Skeletal muscle tissue (tissue), 4 donors: ENCODE measurements around the gene CHMP5. TPM values are rescaled to one million over a fixed set of nuclear protein-coding genes. Genes with fewer than 3 reads are reported as not detected.
A peak's percentile ranks its signal among the peaks of the same experiment; 100 is the strongest.

Experiments used
- H3K27ac ChIP-seq: one replicate; pipeline ENCODE4 v1.7.0; 2013; ENCODE audit warnings: mild to moderate bottlenecking, low read depth, low read length, inconsistent platforms
- H3K27me3 ChIP-seq, 3 donors: one replicate each; pipeline ENCODE4 v1.7.0; 2013; ENCODE audit warnings: low read length in 3 of 3; ENCODE audit not compliant: control insufficient read depth in 3 of 3, insufficient read depth in 3 of 3
- H3K36me3 ChIP-seq, 3 donors: one replicate each; pipeline ENCODE4 v1.7.0; 2013; ENCODE audit warnings: low read length in 3 of 3; ENCODE audit not compliant: control insufficient read depth in 3 of 3, insufficient read depth in 3 of 3
- H3K4me1 ChIP-seq, 3 donors: one replicate each; pipeline ENCODE4 v1.7.0; 2013; ENCODE audit warnings: low read length in 3 of 3, mild to moderate bottlenecking in 3 of 3; ENCODE audit not compliant: control insufficient read depth in 3 of 3, insufficient read depth in 3 of 3
- H3K4me3 ChIP-seq, 3 donors: one replicate each; pipeline ENCODE4 v1.7.0; 2013; ENCODE audit warnings: low read length in 3 of 3
- H3K9ac ChIP-seq, 3 donors: one replicate each; pipeline ENCODE4 v1.7.0; 2013; ENCODE audit warnings: low read length in 3 of 3, mild to moderate bottlenecking in 3 of 3, moderate library complexity in 2 of 3, low read depth in 1 of 3
- H3K9me3 ChIP-seq, 3 donors: one replicate each; pipeline ENCODE4 v1.7.0; 2013; ENCODE audit warnings: low read length in 3 of 3; ENCODE audit not compliant: control insufficient read depth in 3 of 3
- total RNA-seq: library from RNA; depleted of rRNA; stranded (reverse); fragments of >200 nt; gene quantifications from one replicate; pipeline ENCODE4 v1.2.3, GENCODE V29; 2014
- donor health status: Osteomylitis.

Gene CHMP5
- total RNA-seq, 1 donor from 2014 or later: 52.7 TPM

DNA sequence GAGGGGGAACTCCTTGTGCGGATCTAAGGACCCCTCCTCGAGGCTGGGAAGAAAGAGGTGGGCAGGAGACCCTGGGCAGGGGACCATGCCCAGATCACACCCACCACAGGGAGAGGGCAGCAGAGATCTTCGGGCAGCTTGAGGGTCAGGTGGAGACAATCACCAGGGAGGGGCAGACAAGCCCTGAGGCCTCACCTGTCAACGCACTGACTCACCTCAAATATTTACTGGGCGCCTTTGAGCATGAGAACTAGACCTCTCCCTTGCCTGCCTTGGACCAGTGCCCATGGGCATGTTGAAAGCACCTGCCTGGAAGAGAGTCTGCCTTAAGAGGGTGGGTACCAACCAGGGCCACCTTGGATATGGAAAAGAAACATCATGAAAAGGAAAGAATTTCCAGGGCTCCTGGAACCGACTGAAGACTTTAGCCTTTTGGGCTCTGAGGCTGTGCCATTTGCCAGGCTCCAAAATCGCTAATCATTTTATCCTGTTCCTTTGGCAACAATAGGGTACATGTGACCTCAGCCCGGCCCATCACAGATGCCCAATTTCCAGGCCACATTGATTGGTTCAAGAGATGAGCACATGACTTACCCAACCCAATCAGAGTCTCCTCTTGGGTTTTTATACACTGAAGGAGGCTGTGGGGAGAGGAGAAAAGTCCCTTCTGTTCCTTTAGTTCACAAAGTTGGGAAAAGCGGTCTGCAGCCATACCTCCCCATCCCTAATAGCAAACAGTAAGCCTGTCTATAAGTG is 35.3 kb upstream of the CHMP5 start:
- H3K9ac ChIP-seq: no peak overlapping the region
- no peak overlapping the region for H3K27ac ChIP-seq
- H3K27me3 ChIP-seq: no peaks in the 10 kb centered on the region
- H3K9me3 ChIP-seq: no peaks in the 10 kb centered on the region
- no peak overlapping the region for H3K4me3 ChIP-seq
- H3K36me3 ChIP-seq: no peaks in the 10 kb centered on the region
- peaks cover 3 to 12% (median 5%) of the 10 kb centered on the region in 3 donors for H3K4me1 ChIP-seq

DNA sequence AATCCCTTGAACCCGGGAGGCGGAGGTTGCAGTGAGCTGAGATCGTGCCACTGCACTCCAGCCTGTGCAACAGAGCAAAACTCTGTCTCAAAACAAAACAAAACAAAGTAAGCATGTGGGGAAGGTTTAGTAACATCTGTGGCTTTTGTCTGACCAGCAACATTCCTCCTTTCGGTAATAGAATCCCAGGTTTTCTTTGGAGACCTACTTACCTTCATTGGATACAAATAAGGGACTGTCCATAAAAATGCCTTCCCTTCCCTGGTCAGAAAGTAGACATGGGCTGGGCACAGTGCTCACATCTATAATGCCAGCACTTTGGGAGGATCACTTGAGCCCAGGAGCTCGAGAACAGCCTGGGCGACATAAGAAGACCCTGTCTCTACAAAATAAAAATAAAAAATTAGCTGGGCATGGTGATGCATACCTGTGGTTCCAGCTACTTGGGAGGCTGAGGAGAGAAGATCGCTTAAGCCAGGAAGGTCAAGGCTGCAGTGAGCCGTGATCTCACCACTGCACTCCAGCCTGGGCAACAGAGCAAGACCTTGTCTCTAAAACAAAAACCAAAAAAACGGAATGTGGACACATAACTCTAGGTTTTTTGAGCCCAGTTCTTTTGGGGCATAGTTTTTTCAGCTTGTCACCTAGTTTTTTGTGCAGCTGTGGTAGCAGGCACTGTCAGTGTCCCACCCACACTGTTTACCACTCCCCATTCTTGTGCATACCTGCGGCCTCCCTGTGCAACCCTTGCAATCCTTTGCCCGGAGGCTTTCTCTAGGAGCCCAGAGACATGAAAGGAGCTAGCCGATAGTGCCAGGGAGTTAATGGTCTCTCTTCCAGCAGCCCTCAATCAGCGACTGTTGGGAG is 33.9 kb upstream of the CHMP5 start:
- no peak overlapping the region for H3K9ac ChIP-seq
- peaks cover 0 to 5% (median 0%) of the 10 kb centered on the region in 3 donors for H3K4me1 ChIP-seq
- H3K27ac ChIP-seq: no peak overlapping the region
- H3K9me3 ChIP-seq: no peaks in the 10 kb centered on the region
- H3K36me3 ChIP-seq: no peaks in the 10 kb centered on the region
- peaks cover 0 to under 1% (median 0%) of the 10 kb centered on the region in 3 donors for H3K27me3 ChIP-seq
- H3K4me3 ChIP-seq: no peak overlapping the region

GRCh38 chr9:33231623-33231942 is 33.3 kb upstream of the CHMP5 start:
- Histone ChIP-seq H3K4me3 (no peak overlapping the region), H3K9me3 (no peaks in the 10 kb centered on the region), H3K36me3 (no peaks in the 10 kb centered on the region), H3K27ac (no peak overlapping the region), H3K9ac (no peak overlapping the region), H3K27me3 (peaks cover 0 to 4% (median 0%) of the 10 kb centered on the region in 3 donors), H3K4me1 (peaks cover 0 to 5% (median 0%) of the 10 kb centered on the region in 3 donors)

- no peak overlapping the region for H3K4me3 ChIP-seq
Measured at GRCh38 chr9:33232815-33233214, 32.0 kb upstream of the CHMP5 start.

DNA sequence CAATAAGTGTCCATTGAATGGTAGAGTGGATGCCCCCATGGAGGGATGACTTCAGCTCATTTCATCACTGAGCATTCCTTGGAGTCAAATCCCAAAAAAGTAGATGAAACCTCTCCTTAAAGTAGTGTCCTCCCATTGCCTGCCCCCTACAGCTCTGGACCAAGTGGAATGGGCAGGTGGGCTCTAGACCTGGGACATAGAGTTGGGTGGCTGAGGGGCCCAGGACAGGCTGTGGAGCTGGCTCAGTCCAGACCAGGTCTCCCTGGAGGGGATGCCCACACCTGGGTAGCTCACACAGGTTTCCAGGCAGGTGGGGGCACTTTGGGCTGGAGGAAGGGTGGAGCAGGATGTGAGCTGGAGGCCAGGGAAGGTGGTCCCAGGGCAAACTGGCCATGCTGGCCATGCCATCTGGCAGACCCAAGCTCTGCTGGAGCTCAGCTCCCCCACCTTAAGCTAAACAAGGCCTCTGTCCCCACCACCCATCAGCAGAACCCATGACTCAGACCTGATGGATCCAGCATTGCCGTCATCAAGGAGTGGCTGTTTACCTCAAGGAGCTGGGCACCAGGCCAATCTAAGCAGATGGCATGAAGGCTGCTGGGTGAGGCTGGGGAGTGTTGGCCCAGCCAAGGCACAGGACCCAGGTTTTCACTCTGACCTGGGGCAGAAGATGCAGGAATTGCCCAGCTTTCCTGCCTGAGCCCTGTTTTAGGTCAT is 31.1 kb upstream of the CHMP5 start:
- Histone ChIP-seq H3K4me1 (peaks cover 0 to 5% (median 0%) of the 10 kb centered on the region in 3 donors), H3K27me3 (peaks cover 0 to 4% (median 0%) of the 10 kb centered on the region in 3 donors), H3K27ac (no peak overlapping the region), H3K4me3 (no peak overlapping the region), H3K9me3 (no peaks in the 10 kb centered on the region), H3K36me3 (no peaks in the 10 kb centered on the region), H3K9ac (no peak overlapping the region)

More at GRCh38 chr9:33232815-33233214, 32.0 kb upstream of the CHMP5 start:
- peaks cover 0 to 5% (median 0%) of the 10 kb centered on the region in 3 donors for H3K4me1 ChIP-seq
- no peaks in the 10 kb centered on the region for H3K36me3 ChIP-seq
- H3K9me3 ChIP-seq: no peaks in the 10 kb centered on the region
- H3K27ac ChIP-seq: no peak overlapping the region
- no peak overlapping the region for H3K9ac ChIP-seq
- H3K27me3 ChIP-seq: peaks cover 0 to 4% (median 0%) of the 10 kb centered on the region in 3 donors

- H3K4me3 ChIP-seq: no peak overlapping the region
- no peaks in the 10 kb centered on the region for H3K36me3 ChIP-seq
- no peak overlapping the region for H3K9ac ChIP-seq
- H3K4me1 ChIP-seq: peaks cover 4 to 13% (median 6%) of the 10 kb centered on the region in 3 donors
- H3K9me3 ChIP-seq: no peaks in the 10 kb centered on the region
- H3K27ac ChIP-seq: no peak overlapping the region
- peaks cover 0 to 4% (median 0%) of the 10 kb centered on the region in 3 donors for H3K27me3 ChIP-seq
Measured at GRCh38 chr9:33234511-33235467, 30.1 kb upstream of the CHMP5 start.

- H3K4me3 ChIP-seq: no peak overlapping the region
- H3K4me1 ChIP-seq: peaks cover 12 to 25% (median 13%) of the 10 kb centered on the region in 3 donors
- H3K27ac ChIP-seq: no peak overlapping the region
- no peaks in the 10 kb centered on the region for H3K36me3 ChIP-seq
- H3K27me3 ChIP-seq: peaks cover 0 to 4% (median 0%) of the 10 kb centered on the region in 3 donors
- H3K9me3 ChIP-seq: no peaks in the 10 kb centered on the region
- no peak overlapping the region for H3K9ac ChIP-seq
Measured at GRCh38 chr9:33236571-33236970, 28.3 kb upstream of the CHMP5 start.

GRCh38 chr9:33239921-33240320 is 24.9 kb upstream of the CHMP5 start, which contains the start of gene SPINK4:
Gene SPINK4, plus strand, starts transcription at chr9:33240167. Its CDS starts 42 bp downstream, at chr9:33240209.
- H3K36me3 ChIP-seq: no peaks in the 10 kb centered on the region
- H3K27ac ChIP-seq: peak within 1 kb of the TSS; percentile 30
- H3K9ac ChIP-seq: peak within 1 kb of the TSS in 2 of 3 donors; percentile 33 to 60
- H3K4me1 ChIP-seq: peaks cover 12 to 20% (median 13%) of the 10 kb centered on the region in 3 donors
- peak within 1 kb of the TSS in 1 of 3 donors; percentile 5 for H3K4me3 ChIP-seq
- no peaks in the 10 kb centered on the region for H3K9me3 ChIP-seq
- H3K27me3 ChIP-seq: peaks cover 0 to 4% (median 0%) of the 10 kb centered on the region in 3 donors

GRCh38 chr9:33241298-33241697 is 23.6 kb upstream of the CHMP5 start:
- Histone ChIP-seq H3K9ac (no peak overlapping the region), H3K36me3 (no peaks in the 10 kb centered on the region), H3K27ac (no peak overlapping the region), H3K4me3 (no peak overlapping the region), H3K27me3 (peaks cover 0 to under 1% (median 0%) of the 10 kb centered on the region in 3 donors), H3K4me1 (peaks cover 12 to 20% (median 13%) of the 10 kb centered on the region in 3 donors), H3K9me3 (no peaks in the 10 kb centered on the region)
